DMS 273 (cell line): Measurements from ENCODE around the gene TMEM79.

ENCODE experiments used
- DNase-seq: peaks from one replicate; lab custom pipeline; 2025; ENCODE audit not compliant: unreplicated experiment; lab: John Stamatoyannopoulos, UW

The TMEM79 gene

GRCh38 chr1:156284112-156284511 lies at the start of gene TMEM79:
Gene TMEM79 (plus strand): TSS chr1:156284325. CDS start chr1:156285227, 902 bp downstream.
- no peak for DNase-seq

GRCh38 chr1:156236164-156236563 lies 48.0 kb upstream of the TMEM79 start:
- no peak for DNase-seq

- DNase-seq = no peak
Measured at GRCh38 chr1:156238248-156238647, 45.9 kb upstream of the TMEM79 start.

GRCh38 chr1:156241311-156241811 lies 42.8 kb upstream of the TMEM79 start:
- DNase-seq = peak; percentile 54

- DNase-seq = no peak
Measured at GRCh38 chr1:156241926-156242325, 42.2 kb upstream of the TMEM79 start, which contains the start of gene BGLAP. Gene BGLAP (plus strand): TSS chr1:156242184. CDS start chr1:156242232, 48 bp downstream.

GRCh38 chr1:156242738-156243137 lies 41.4 kb upstream of the TMEM79 start:
- no peak for DNase-seq

GRCh38 chr1:156244126-156244525 lies 40.0 kb upstream of the TMEM79 start:
- DNase-seq = no peak

- no peak for DNase-seq
Measured at GRCh38 chr1:156244712-156245111, 39.4 kb upstream of the TMEM79 start.

- DNase-seq = peak; percentile 72
Measured at GRCh38 chr1:156245451-156246232, 38.5 kb upstream of the TMEM79 start.

GRCh38 chr1:156246241-156246780 lies 37.8 kb upstream of the TMEM79 start:
- peak; percentile 62 for DNase-seq

- peak; percentile 73 for DNase-seq
Measured at GRCh38 chr1:156246781-156247459, 37.2 kb upstream of the TMEM79 start.

GRCh38 chr1:156247460-156248322 lies 36.4 kb upstream of the TMEM79 start, which contains the start of gene PAQR6:
Gene PAQR6 (minus strand): TSS chr1:156248056. CDS start chr1:156246731, 1,325 bp downstream.
- peak; percentile 62 for DNase-seq

- peak; percentile 62 for DNase-seq
Measured at GRCh38 chr1:156248323-156248683, 35.8 kb upstream of the TMEM79 start.

GRCh38 chr1:156249593-156249992 lies 34.5 kb upstream of the TMEM79 start:
- DNase-seq = no peak

- peak; percentile 88 for DNase-seq
Measured at GRCh38 chr1:156251527-156251926, 32.6 kb upstream of the TMEM79 start.

GRCh38 chr1:156253634-156254033 lies 30.5 kb upstream of the TMEM79 start:
- no peak for DNase-seq

- DNase-seq = no peak
Measured at GRCh38 chr1:156257711-156258110, 26.4 kb upstream of the TMEM79 start.

- no peak for DNase-seq
Measured at GRCh38 chr1:156258859-156259258, 25.3 kb upstream of the TMEM79 start.

- DNase-seq = peak; percentile 34
Measured at GRCh38 chr1:156259805-156260204, 24.3 kb upstream of the TMEM79 start.

GRCh38 chr1:156260896-156261295 lies 23.2 kb upstream of the TMEM79 start:
- DNase-seq = no peak
